Fibroblast of lung (primary cell): ENCODE data around the gene PIP4K2B. TPM values are rescaled to one million over a fixed set of nuclear protein-coding genes. Genes with fewer than 3 reads are reported as not detected.
A peak's percentile ranks its signal among the peaks of the same experiment; 100 is the strongest.
"Not testable (repeated sequence)": the region's sequence is repeated elsewhere in the genome, so short reads cannot be mapped to it uniquely, and the experiment has no call there.

Source experiments
- DNase-seq, 2 donors: peaks; one replicate each; pipeline versions ENCODE4 v3.0.0 to v3.0.0-alpha.2; 2010; ENCODE audit warnings: low read depth in 2 of 2
- H2AFZ ChIP-seq: 2 replicates; pipeline ENCODE4 v1.5.1; 2012; ENCODE audit warnings: low read length, control low read depth, inconsistent platforms
- H3K27ac ChIP-seq: 2 replicates; pipeline ENCODE4 v1.5.1; 2011; ENCODE audit warnings: low read length, control low read depth; ENCODE audit not compliant: insufficient read depth
- H3K27me3 ChIP-seq: 2 replicates; pipeline ENCODE4 v1.5.1; 2011; ENCODE audit warnings: mild to moderate bottlenecking, low read length; ENCODE audit not compliant: control insufficient read depth, insufficient read depth
- H3K36me3 ChIP-seq: 2 replicates; pipeline ENCODE4 v1.5.1; 2011; ENCODE audit warnings: low read length; ENCODE audit not compliant: control insufficient read depth, insufficient read depth
- H3K4me1 ChIP-seq: 2 replicates; pipeline ENCODE4 v1.5.1; 2011; ENCODE audit warnings: low read length; ENCODE audit not compliant: control insufficient read depth, insufficient read depth; ENCODE audit errors: extremely low read depth
- H3K4me2 ChIP-seq: 2 replicates; pipeline ENCODE4 v1.5.1; 2011; ENCODE audit warnings: low read length, control low read depth; ENCODE audit not compliant: insufficient read depth; ENCODE audit errors: extremely low read depth
- H3K4me3 ChIP-seq, 4 experiments: fragments of 200-600 bp in 1 of 4; sonication (generic) in 1 of 4; replicated peaks in 1 of 4; 2 replicates each; pipeline ENCODE4 v1.5.1; 2011 to 2016; ENCODE audit warnings: low read length in 4 of 4, low read depth in 3 of 4, mild to moderate bottlenecking in 3 of 4, control low read depth in 2 of 4, inconsistent platforms in 1 of 4, mixed read lengths in 1 of 4; ENCODE audit not compliant: insufficient read depth in 1 of 4; ENCODE audit errors: control extremely low read depth in 1 of 4
- H3K79me2 ChIP-seq: 2 replicates; pipeline ENCODE4 v1.5.1; 2012; ENCODE audit warnings: mild to moderate bottlenecking, low read length, inconsistent platforms; ENCODE audit not compliant: control insufficient read depth, insufficient read depth
- H3K9ac ChIP-seq: 2 replicates; pipeline ENCODE4 v1.5.1; 2011; ENCODE audit warnings: mild to moderate bottlenecking, low read length, control low read depth; ENCODE audit not compliant: insufficient read depth
- H3K9me3 ChIP-seq: 2 replicates; pipeline ENCODE4 v1.5.1; 2012; ENCODE audit warnings: low read depth, low read length; ENCODE audit not compliant: control insufficient read depth, insufficient read depth
- H4K20me1 ChIP-seq: 2 replicates; pipeline ENCODE4 v1.5.1; 2011; ENCODE audit warnings: low read length; ENCODE audit not compliant: control insufficient read depth, insufficient read depth; ENCODE audit errors: extremely low read depth
- EZH2 ChIP-seq: IDR thresholded peaks from 2 replicates; pipeline ENCODE4 v1.5.1; 2012; ENCODE audit warnings: low read length, control low read depth, mild to moderate bottlenecking; ENCODE audit errors: missing control alignments
- polyA plus RNA-seq, 2 donors: library from polyadenylated mRNA; depleted of rRNA in 1 of 2; stranded (reverse) in 1 of 2; unstranded in 1 of 2; fragments of >200 nt; gene quantifications; 2 replicates each; pipeline ENCODE4 v1.2.1, GENCODE V29; 2011 to 2012; ENCODE audit warnings: missing spikeins in 1 of 2
- total RNA-seq: library from RNA; depleted of rRNA; stranded (reverse); fragments of >200 nt; gene quantifications from 2 replicates; pipeline ENCODE4 v1.2.1, GENCODE V29; 2014
- TF ChIP-seq, protein P1 (sequence below), 2 donors: IDR thresholded peaks in 1 of 2; conservative IDR thresholded peaks in 1 of 2; 1 replicate in 1 of 2; 2 replicates in 1 of 2; pipeline ENCODE4 v1.5.1; 2011 to 2012; ENCODE audit warnings: low read length in 2 of 2, control low read depth in 1 of 2, inconsistent platforms in 1 of 2, low read depth in 1 of 2, mild to moderate bottlenecking in 1 of 2

The PIP4K2B gene
- total and polyA plus RNA-seq, 2 donors (not counting 1 experiment from before 2014, with no cell fraction given): 30.6 to 43.8 TPM

DNA sequence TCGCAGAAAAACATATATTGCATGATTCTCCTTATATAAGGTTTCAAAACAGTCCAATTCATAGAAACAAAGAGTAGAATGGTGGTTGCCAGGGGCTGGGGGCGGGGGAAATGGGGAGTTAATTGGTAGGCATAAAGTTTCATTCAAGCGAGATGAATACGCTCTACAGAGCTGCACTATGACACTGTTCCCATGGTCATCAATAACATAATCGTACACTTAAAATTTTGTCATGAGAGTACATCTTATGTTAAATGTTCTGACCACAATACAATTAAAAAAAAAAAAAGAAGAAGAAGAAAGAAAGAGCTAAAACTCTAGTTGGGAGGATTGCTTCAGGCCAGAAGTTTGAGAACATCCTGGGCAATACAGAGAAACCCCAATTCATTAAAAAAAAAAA, 5.1 kb downstream of the PIP4K2B start:
- Histone ChIP-seq H3K4me3 (no peak overlapping the region), H2AFZ (no peak overlapping the region), H3K4me2 (no peak overlapping the region), H3K36me3 (peaks cover 3% of the 10 kb centered on the region), H3K9ac (no peak overlapping the region), H3K9me3 (no peaks in the 10 kb centered on the region), H3K27ac (no peak overlapping the region), H3K4me1 (peaks cover 9% of the 10 kb centered on the region), H3K27me3 (no peaks in the 10 kb centered on the region), H4K20me1 (no peaks in the 10 kb centered on the region), H3K79me2 (peaks cover 69% of the 10 kb centered on the region)
- no peak for TF ChIP-seq EZH2
- TF ChIP-seq, protein P1, sequence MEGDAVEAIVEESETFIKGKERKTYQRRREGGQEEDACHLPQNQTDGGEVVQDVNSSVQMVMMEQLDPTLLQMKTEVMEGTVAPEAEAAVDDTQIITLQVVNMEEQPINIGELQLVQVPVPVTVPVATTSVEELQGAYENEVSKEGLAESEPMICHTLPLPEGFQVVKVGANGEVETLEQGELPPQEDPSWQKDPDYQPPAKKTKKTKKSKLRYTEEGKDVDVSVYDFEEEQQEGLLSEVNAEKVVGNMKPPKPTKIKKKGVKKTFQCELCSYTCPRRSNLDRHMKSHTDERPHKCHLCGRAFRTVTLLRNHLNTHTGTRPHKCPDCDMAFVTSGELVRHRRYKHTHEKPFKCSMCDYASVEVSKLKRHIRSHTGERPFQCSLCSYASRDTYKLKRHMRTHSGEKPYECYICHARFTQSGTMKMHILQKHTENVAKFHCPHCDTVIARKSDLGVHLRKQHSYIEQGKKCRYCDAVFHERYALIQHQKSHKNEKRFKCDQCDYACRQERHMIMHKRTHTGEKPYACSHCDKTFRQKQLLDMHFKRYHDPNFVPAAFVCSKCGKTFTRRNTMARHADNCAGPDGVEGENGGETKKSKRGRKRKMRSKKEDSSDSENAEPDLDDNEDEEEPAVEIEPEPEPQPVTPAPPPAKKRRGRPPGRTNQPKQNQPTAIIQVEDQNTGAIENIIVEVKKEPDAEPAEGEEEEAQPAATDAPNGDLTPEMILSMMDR (conservative IDR thresholded peaks at IDR 0.05 in 1 of 2, IDR thresholded peaks at IDR 0.05 in 1 of 2; ENCODE audit: low read depth in 1 of 2, low read length in 2 of 2): no peak
- DNase-seq: no peak

DNA sequence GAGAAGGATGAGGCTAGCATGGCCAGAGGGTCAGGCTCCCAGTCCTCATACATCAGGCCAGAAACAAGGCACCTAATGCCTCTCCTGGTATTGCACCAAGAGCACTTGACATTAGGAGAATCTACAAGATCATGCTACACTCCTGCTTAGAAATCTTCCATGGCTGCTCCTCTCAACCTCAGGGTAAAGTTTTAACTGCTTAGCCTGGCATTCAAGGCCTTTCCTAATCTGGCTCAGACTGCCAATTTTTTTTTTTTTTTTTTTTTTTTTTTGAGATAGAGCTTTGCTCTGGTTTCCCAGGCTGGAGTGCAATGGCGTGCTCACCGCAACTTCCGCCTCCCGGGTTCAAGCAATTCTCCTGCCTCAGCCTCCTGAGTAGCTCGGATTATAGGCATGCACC, 8.2 kb downstream of the PIP4K2B start:
- DNase-seq: no peak
- no peaks in the 10 kb centered on the region for H3K27me3 ChIP-seq
- H3K27ac ChIP-seq: no peak overlapping the region
- H4K20me1 ChIP-seq: no peaks in the 10 kb centered on the region
- H3K36me3 ChIP-seq: peaks cover 7% of the 10 kb centered on the region
- peaks cover 6% of the 10 kb centered on the region for H3K4me1 ChIP-seq
- no peak overlapping the region for H3K4me2 ChIP-seq
- no peaks in the 10 kb centered on the region for H3K9me3 ChIP-seq
- TF ChIP-seq, protein P1 (conservative IDR thresholded peaks at IDR 0.05 in 1 of 2, IDR thresholded peaks at IDR 0.05 in 1 of 2; ENCODE audit: low read depth in 1 of 2, low read length in 2 of 2): no peak
- TF ChIP-seq EZH2: no peak
- no peak overlapping the region for H3K9ac ChIP-seq
- no peak overlapping the region for H2AFZ ChIP-seq
- peaks cover 47% of the 10 kb centered on the region for H3K79me2 ChIP-seq
- no peak overlapping the region for H3K4me3 ChIP-seq

- H3K4me3 ChIP-seq, H2AFZ ChIP-seq, H3K4me1 ChIP-seq, H4K20me1 ChIP-seq, H3K4me2 ChIP-seq, H3K9me3 ChIP-seq, DNase-seq, H3K9ac ChIP-seq, H3K27me3 ChIP-seq: not testable (repeated sequence)
- Histone ChIP-seq H3K27ac (peak overlapping the region; percentile 30), H3K36me3 (peaks cover 11% of the 10 kb centered on the region), H3K79me2 (peaks cover 39% of the 10 kb centered on the region)
Observed at GRCh38 chr17:38790148-38790707, 9.1 kb downstream of the PIP4K2B start.
